ENCODE results near the gene CTRB1. TPM values are rescaled to one million over a fixed set of nuclear protein-coding genes. Genes with fewer than 3 reads are reported as not detected.

CTRB1 gene
- total and polyA plus RNA-seq, 2 of the 8 experiments (the other 6 are each of a cell fraction or from before 2014, with no cell fraction given): not detected

DNA sequence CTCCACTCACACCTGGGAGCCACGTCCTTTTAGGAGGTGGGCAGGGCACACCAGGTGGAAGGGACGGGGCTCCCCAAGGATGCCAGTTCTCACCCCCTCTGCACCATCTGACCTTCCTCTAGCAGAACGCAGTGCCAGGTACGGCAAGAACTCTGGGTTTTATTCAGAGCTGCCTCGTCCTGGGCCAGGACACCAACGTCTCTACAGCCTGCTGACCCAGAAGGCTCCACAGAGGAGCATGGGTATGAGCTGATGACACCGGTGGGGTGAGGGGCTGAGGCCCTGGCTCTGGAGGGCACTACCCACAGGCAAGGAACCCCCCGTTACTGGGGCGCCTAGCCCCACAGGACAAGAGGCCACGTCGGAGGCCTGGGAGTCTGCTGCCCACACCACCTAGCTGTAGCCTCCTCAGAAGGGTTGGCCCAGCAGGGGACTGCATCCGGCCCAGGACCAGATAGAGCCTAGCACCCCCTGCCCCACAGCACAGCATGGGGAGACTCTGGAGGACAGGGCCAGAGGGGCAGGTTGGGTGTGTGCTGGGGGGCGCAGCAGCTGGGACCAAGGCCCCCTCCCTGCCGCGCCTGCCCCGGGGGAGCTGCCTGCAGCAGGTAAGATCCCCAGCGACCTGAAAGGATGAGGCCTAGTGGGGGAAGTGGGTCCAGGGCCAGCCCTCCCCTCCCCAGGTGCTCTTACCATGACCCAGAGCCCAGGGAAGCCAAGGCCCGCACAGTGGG, 18.8 kb downstream of the CTRB1 start:
- peaks cover 24 to 40% of the 10 kb centered on the region in 2 experiments for H4K20me1 ChIP-seq (replicated peaks in 1 of 2; ENCODE audit: control insufficient read depth in 1 of 2, insufficient read depth in 2 of 2, low read length in 2 of 2)
- WGBS, 2 experiments (ENCODE audit: extremely low coverage in 1 of 2, insufficient coverage in 1 of 2, insufficient read length in 1 of 2, insufficient replicate concordance in 2 of 2, low coverage in 1 of 2, low lambda C conversion rate in 2 of 2, missing lambda C conversion rate in 1 of 2): 94% methylated on average over 18 of the region's 18 CpGs; no CpG with 5 or more reads in 1 of the 2 experiments
- H2BK15ac ChIP-seq (ENCODE audit: low read length): no peak overlapping the region
- no peak overlapping the region; the same call in 1 of the 2 replicates for H3K18ac ChIP-seq (ENCODE audit: extremely low read depth, low read length)
- H3K27ac ChIP-seq (ENCODE audit: low read depth, low read length): peak overlapping the region; percentile 49; the same call in 1 of the 2 replicates
- no peaks in the 10 kb centered on the region for H3K9me3 ChIP-seq (ENCODE audit: insufficient read depth in 2 of 2, low read depth in 1 of 2, low read length in 1 of 2)
- H2AK5ac ChIP-seq (ENCODE audit: low read depth, low read length): no peak overlapping the region
- FAIRE-seq (no peak), DNase-seq (ENCODE audit: low read depth in 1 of 2, low spot score in 2 of 2) (no peak)
- H3K9ac ChIP-seq (replicated peaks in 1 of 4; ENCODE audit: extremely low read depth in 1 of 4, low read depth in 3 of 4, low read length in 3 of 4): no peak overlapping the region
- H2AFZ ChIP-seq (ENCODE audit: low read length): no peak overlapping the region
- no peak overlapping the region for H3K4me2 ChIP-seq (ENCODE audit: insufficient read depth in 1 of 2, low read depth in 2 of 2, low read length in 2 of 2)
- H2BK20ac ChIP-seq (ENCODE audit: low read length): no peak overlapping the region
- H4K5ac ChIP-seq (ENCODE audit: insufficient read length, low read depth, low read length): no peak overlapping the region
- no peak overlapping the region for H3K56ac ChIP-seq (replicated peaks; ENCODE audit: insufficient read length, low read depth, low read length)
- peaks cover 0 to 6% (median 2%) of the 10 kb centered on the region in 4 experiments; a peak in 2 of 7 replicates for H3K4me1 ChIP-seq (replicated peaks in 1 of 4; ENCODE audit: control insufficient read depth in 3 of 4, insufficient read depth in 4 of 4, low read length in 3 of 4)
- H3K36me3 ChIP-seq (ENCODE audit: control insufficient read depth in 2 of 4, insufficient read depth in 4 of 4, low read length in 3 of 4): peaks cover 6 to 55% (median 23%) of the 10 kb centered on the region in 4 experiments
- no peak overlapping the region for H3K23ac ChIP-seq (ENCODE audit: insufficient read length)
- peaks cover 0 to 37% of the 10 kb centered on the region in 2 experiments; a peak in 2 of 4 replicates for H3K79me2 ChIP-seq (ENCODE audit: control insufficient read depth in 1 of 2, insufficient read depth in 2 of 2, low read length in 2 of 2)
- H4K91ac ChIP-seq (replicated peaks; ENCODE audit: insufficient read length, low read length): no peak overlapping the region
- H3K4me3 ChIP-seq (ENCODE audit: extremely low read depth in 1 of 4, insufficient read depth in 2 of 4, low read depth in 3 of 4, low read length in 4 of 4): no peak overlapping the region
- H2BK120ac ChIP-seq (replicated peaks; ENCODE audit: low read depth, low read length): no peak overlapping the region
- no peak overlapping the region; the same call in 1 of the 2 replicates for H4K8ac ChIP-seq (ENCODE audit: extremely low read depth, insufficient read depth, low read length)
- ChIA-PET CTCF (ENCODE audit: partially characterized antibody) (interaction anchor here (0.6 to 10.8 kb wide), 8 partner anchors 10 to 67 kb away, joined by 3 to 236 read pairs (median 3); partner anchors contain the start of gene BCAR1), POLR2A (ENCODE audit: partially characterized antibody) (interaction anchor here (0.9 to 22.7 kb wide), 4 partner anchors 8 to 28 kb away, joined by 3 to 375 read pairs (median 6); partner anchors contain the start of gene BCAR1)
- H3K14ac ChIP-seq (ENCODE audit: insufficient read length): no peak overlapping the region
- no peaks in the 10 kb centered on the region for H3K23me2 ChIP-seq (ENCODE audit: low read depth, low read length)
- H3K79me1 ChIP-seq (ENCODE audit: low read depth, low read length): peaks cover 14% of the 10 kb centered on the region; the same call in 1 of the 2 replicates
- no peaks in the 10 kb centered on the region for H3K27me3 ChIP-seq (replicated peaks in 1 of 4; ENCODE audit: control insufficient read depth in 3 of 4, extremely low read depth in 1 of 4, insufficient read depth in 3 of 4, low read length in 3 of 4)
- no peak overlapping the region for H3K4ac ChIP-seq (replicated peaks; ENCODE audit: insufficient read length, low read depth, low read length)
- 0 out of 2 replicates have a peak overlapping the region, but pooled peaks have one; percentile 5 for H2BK5ac ChIP-seq (ENCODE audit: low read depth, low read length)
- no peak overlapping the region for H2BK12ac ChIP-seq (ENCODE audit: low read depth, low read length)
- TF ChIP-seq POLR2A (IDR thresholded peaks at IDR 0.05; ENCODE audit: control extremely low read depth in 1 of 2, low read depth in 2 of 2, low read length in 2 of 2) (no peak), TEAD4 (IDR thresholded peaks at IDR 0.05; ENCODE audit: low read depth, low read length) (no peak), SIN3A (conservative IDR thresholded peaks at IDR 0.05 in 1 of 2, IDR thresholded peaks at IDR 0.05 in 1 of 2; ENCODE audit: low read depth in 1 of 2, low read length in 2 of 2) (no peak), GTF2F1 (IDR thresholded peaks at IDR 0.05; ENCODE audit: borderline replicate concordance, low read depth, low read length) (no peak), TCF12 (IDR thresholded peaks at IDR 0.05; ENCODE audit: low read depth, low read length) (no peak), BCL11A (IDR thresholded peaks at IDR 0.05; ENCODE audit: low read depth in 2 of 2, low read length in 2 of 2) (no peak), CHD1 (IDR thresholded peaks at IDR 0.05; ENCODE audit: low read depth, low read length) (no peak), RNF2 (IDR thresholded peaks at IDR 0.05; ENCODE audit: borderline replicate concordance, low read depth, low read length, missing control alignments, poor library complexity, severe bottlenecking) (no peak), CTBP2 (IDR thresholded peaks at IDR 0.05; ENCODE audit: borderline replicate concordance, insufficient read depth, insufficient read length, low read length) (no peak), BACH1 (IDR thresholded peaks at IDR 0.05; ENCODE audit: low read length) (no peak)
- TF ChIP-seq, protein P1, sequence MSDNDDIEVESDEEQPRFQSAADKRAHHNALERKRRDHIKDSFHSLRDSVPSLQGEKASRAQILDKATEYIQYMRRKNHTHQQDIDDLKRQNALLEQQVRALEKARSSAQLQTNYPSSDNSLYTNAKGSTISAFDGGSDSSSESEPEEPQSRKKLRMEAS (IDR thresholded peaks at IDR 0.05): no peak
